Measurements from ENCODE around the gene TUBA3E.
"Not testable (repeated sequence)": the region's sequence is repeated elsewhere in the genome, so short reads cannot be mapped to it uniquely, and the experiment has no call there.

The TUBA3E gene

DNA sequence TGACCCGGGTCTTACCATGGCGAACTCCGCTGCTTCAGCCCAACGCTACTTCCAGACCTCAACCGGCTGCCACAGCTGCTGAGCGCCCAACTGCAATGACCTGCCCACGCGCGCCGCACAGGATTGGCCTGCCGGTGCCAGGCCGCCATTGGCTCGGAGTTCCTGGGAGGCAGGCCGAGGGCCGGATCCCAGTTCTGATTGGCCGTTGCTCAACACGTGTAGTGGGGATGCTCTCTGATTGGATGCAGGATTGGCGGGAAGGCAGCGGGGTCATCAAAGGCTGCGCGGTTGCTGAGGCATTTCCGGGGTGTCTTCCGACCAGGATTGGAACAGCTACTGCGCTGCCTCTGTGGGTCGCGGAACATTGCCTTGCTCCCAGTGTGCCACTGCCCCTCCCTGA is at the start of gene TUBA3E:
Gene TUBA3E (minus strand): TSS at position 97 of the 400 bp plus-strand sequence. CDS start 79 bp downstream, at position 18.
- TF ChIP-seq, protein P1, sequence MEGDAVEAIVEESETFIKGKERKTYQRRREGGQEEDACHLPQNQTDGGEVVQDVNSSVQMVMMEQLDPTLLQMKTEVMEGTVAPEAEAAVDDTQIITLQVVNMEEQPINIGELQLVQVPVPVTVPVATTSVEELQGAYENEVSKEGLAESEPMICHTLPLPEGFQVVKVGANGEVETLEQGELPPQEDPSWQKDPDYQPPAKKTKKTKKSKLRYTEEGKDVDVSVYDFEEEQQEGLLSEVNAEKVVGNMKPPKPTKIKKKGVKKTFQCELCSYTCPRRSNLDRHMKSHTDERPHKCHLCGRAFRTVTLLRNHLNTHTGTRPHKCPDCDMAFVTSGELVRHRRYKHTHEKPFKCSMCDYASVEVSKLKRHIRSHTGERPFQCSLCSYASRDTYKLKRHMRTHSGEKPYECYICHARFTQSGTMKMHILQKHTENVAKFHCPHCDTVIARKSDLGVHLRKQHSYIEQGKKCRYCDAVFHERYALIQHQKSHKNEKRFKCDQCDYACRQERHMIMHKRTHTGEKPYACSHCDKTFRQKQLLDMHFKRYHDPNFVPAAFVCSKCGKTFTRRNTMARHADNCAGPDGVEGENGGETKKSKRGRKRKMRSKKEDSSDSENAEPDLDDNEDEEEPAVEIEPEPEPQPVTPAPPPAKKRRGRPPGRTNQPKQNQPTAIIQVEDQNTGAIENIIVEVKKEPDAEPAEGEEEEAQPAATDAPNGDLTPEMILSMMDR (IDR thresholded peaks at IDR 0.05; ENCODE audit: low read depth, low read length), result no peak
- H3K4me3 ChIP-seq (replicated peaks in 1 of 2; ENCODE audit: low read depth in 2 of 2, low read length in 2 of 2), result no peak within 1 kb of the TSS
- no peak for DNase-seq (ENCODE audit: low read depth in 2 of 2)

DNA sequence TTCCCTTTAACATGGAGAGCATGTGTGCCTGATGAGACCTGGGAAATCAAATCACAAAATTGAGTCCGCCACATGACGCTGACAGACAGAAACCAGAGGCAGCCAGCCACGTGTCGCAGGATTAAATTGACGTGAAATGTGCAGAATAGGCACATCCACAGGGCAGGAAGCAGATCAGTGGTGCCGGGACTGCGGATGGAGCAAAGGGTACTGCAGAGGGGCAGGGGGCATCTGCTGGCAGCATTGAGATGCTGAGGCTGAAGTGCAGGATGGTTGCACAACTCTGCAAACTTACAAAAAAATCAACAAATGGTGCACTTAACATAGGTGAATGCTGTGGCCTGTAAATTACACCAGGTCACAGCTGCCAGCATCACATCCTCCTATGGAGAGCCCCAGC is 48.2 kb upstream of the TUBA3E start:
- H3K4me3 ChIP-seq (replicated peaks in 1 of 2; ENCODE audit: low read depth in 2 of 2, low read length in 2 of 2), result no peak overlapping the region
- no peak for DNase-seq (ENCODE audit: low read depth in 2 of 2)
- TF ChIP-seq, protein P1 (IDR thresholded peaks at IDR 0.05; ENCODE audit: low read depth, low read length), result no peak

DNA sequence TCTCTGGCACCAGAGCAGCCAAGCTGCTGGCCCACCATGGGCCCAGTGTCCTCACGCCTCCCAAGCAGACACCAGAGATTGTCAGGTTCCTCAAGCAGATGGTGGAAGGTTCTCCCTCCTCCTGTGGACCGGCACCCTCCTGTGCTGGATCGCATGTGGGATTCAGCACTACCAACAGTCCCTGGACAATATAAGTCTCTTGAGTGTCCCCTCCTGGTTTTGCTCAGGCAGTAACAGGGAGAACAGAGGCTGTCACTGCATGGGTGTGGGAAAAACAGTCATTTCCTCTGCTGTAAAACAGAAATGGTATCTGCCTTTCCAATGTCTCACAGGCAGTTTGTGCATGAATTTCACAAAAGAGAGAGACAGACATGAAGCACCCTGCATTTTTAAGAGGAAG is 47.7 kb upstream of the TUBA3E start:
- H3K4me3 ChIP-seq (replicated peaks in 1 of 2; ENCODE audit: low read depth in 2 of 2, low read length in 2 of 2), result no peak overlapping the region
- TF ChIP-seq, protein P1 (IDR thresholded peaks at IDR 0.05; ENCODE audit: low read depth, low read length), result no peak
- DNase-seq (ENCODE audit: low read depth in 2 of 2), result no peak

DNA sequence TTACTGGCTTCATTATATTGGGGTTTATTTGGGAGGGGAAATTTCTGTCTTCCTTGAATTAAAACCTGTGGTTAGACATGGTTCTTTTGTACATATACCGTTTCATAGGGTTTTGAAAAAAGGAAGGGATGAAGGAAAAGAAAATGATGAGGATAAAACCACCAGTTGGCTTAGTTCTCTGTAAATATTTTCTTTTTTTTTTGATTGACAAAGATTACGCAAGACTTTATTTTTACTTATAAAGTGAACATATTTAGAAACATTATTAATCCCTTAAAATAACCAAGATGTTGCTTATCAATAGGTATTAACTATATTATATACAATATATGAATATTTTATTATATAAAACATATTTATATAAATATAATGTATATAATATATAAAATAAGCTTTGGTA is 45.1 kb upstream of the TUBA3E start:
- no peak for DNase-seq (ENCODE audit: low read depth in 2 of 2)
- TF ChIP-seq, protein P1 (IDR thresholded peaks at IDR 0.05; ENCODE audit: low read depth, low read length), result no peak
- no peak overlapping the region for H3K4me3 ChIP-seq (replicated peaks in 1 of 2; ENCODE audit: low read depth in 2 of 2, low read length in 2 of 2)

DNA sequence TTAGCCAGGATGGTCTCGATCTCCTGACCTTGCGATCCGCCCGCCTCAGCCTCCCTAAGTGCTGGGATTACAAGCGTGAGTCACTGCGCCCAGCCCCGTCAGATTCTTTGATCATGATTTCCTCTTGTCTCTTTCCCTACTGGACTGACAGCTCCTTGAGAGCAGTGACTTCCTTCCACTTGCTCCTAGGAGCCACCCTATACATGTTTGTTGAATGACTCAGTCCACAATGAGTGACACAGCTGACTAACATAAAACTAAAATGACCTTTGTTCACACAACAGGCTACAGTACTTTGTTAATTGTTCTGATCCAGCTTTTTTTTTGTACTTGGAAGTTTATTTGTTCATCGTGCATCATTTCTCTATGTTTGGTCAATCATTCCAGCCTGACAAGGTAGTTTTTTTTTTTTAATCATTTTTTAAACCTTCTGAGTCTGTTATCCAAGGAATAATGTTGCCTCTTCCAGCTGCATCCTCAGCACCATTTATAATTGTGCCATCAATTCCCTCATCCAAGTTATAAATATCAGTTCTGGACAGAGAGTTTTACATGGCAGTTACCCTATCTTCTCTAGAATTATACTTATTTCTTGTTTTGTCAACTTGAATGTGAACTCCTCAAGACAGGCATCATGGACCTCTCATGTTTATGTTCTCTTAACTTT is 42.9 kb upstream of the TUBA3E start:
- DNase-seq (ENCODE audit: low read depth in 2 of 2), result peak; percentile 7 to 41
- TF ChIP-seq, protein P1 (IDR thresholded peaks at IDR 0.05; ENCODE audit: low read depth, low read length), result no peak
- no peak overlapping the region for H3K4me3 ChIP-seq (replicated peaks in 1 of 2; ENCODE audit: low read depth in 2 of 2, low read length in 2 of 2)

DNA sequence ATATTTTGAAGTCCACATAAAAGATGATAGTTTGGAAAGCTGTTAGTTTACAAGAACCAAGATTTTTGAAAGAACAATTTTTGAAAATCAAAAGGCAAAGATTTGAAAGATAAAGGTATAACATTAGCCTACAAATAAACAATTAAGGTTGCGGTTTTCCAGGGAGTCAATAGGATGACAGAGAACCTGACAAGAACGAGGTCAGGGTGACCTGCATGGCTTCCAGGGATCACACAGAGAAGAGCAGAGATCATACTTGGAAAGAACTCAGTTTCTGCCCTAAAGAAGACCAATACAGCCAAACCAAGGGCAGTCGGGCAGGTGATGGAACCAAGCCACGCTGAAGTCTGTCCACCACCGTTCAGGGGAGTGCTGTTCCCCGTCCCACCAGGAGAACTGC is 41.3 kb upstream of the TUBA3E start:
- H3K4me3 ChIP-seq (replicated peaks in 1 of 2; ENCODE audit: low read depth in 2 of 2, low read length in 2 of 2); DNase-seq (ENCODE audit: low read depth in 2 of 2): not testable (repeated sequence)

DNA sequence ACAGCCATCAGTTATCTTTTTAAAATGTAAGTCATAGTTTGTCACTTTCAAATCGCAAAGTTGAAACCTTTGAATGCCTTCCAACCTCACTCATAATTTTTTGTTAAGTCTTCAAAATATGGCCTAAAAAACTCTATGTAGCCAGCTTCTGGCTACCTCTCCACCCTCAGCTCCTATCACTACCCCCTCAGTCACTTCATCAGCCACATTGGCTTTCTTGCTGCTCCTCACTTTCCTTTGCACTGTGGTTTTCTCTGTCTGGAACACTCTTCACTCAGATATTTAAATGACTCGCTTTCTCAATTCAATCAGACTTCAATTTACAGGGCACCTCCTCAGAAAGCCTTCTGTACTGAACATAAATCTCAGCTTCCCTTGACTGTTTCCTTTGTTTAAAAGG is 34.8 kb upstream of the TUBA3E start:
- not testable (repeated sequence) for DNase-seq (ENCODE audit: low read depth in 2 of 2); H3K4me3 ChIP-seq (replicated peaks in 1 of 2; ENCODE audit: low read depth in 2 of 2, low read length in 2 of 2)

DNA sequence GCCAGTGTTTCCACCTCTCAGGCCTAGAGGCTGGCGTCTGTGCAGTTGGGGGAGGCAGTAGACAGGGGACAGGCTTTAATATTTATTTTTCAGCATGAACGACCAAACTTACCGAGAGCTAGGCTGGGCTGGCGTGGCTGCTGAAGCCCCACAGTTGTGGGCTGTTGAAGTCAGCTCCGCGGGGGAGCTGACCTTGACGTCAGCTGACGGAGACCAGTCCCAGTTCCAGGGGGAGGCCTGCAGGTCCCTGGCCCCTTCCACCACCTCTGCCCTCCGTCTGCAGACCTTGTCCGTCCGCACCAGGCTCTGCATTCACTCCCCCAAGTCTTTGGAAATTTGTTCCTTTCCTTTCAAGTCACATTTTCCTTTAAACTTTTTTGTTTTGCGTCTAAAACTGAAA is 33.4 kb upstream of the TUBA3E start:
- no peak overlapping the region for H3K4me3 ChIP-seq (replicated peaks in 1 of 2; ENCODE audit: low read depth in 2 of 2, low read length in 2 of 2)
- TF ChIP-seq, protein P1 (IDR thresholded peaks at IDR 0.05; ENCODE audit: low read depth, low read length), result no peak
- DNase-seq (ENCODE audit: low read depth in 2 of 2), result no peak

DNA sequence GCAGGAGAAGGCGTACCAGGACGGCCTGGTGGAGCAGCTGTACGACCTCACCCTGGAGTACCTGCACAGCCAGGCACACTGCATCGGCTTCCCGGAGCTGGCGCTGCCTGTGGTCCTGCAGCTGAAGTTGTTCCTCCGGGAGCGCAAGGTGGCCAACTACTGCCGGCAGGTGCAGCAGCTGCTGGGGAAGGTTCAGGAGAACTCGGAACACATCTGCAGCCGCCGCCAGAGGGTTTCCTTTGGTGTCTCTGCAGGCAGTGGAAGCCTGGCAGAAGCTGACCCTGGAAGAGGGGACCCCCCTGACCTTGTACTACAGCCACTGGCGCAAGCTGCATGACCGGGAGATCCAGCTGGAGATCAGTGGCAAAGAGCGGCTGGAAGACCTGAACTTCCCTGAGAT is 32.7 kb upstream of the TUBA3E start:
- not testable (repeated sequence) for DNase-seq (ENCODE audit: low read depth in 2 of 2); H3K4me3 ChIP-seq (replicated peaks in 1 of 2; ENCODE audit: low read depth in 2 of 2, low read length in 2 of 2)

DNA sequence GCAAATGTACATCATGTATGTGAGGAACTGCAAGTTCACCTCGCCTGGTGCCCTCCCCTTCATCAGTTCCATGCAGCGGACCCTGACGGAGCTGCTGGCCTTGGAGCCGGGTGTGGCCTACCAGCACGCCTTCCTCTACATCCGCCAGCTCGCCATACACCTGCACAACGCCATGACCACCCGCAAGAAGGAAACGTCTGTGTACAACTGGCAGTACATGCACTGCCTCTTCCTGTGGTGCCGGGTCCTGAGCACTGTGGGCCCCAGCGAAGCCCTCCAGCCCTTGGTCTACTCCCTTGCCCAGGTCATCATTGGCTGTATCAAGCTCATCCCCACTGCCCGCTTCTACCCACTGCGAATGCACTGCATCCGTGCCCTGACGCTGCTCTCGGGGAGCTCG is 32.1 kb upstream of the TUBA3E start:
- not testable (repeated sequence) for DNase-seq (ENCODE audit: low read depth in 2 of 2); H3K4me3 ChIP-seq (replicated peaks in 1 of 2; ENCODE audit: low read depth in 2 of 2, low read length in 2 of 2)

DNA sequence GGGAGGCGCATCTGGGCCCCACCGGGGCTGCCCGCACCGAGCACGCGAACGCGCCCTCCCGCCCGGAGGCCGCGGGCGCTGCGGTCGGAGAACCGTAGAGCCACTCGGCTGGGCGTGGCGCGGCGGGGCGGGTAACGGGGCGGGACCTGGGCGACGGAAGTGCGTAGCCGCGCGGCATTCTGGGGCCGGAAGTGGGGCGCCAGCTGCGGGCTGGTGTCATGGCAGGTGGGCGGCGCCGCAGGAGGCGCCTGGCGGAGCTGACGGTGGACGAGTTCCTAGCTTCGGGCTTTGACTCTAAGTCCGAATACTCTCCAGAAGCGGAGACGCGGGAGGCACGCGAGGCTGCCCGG is 30.9 kb upstream of the TUBA3E start:
- peak in 1 of 2 donors; percentile 57 for DNase-seq (ENCODE audit: low read depth in 2 of 2)
- peak overlapping the region in 1 of 2 donors; percentile 19 for H3K4me3 ChIP-seq (replicated peaks in 1 of 2; ENCODE audit: low read depth in 2 of 2, low read length in 2 of 2)

Data from cardiac fibroblast (primary cell).